EH (cell line): Measurements from ENCODE around the gene SLC7A7.
A peak's percentile ranks its signal among the peaks of the same experiment; 100 is the strongest.
"Not testable (repeated sequence)": the region's sequence is repeated elsewhere in the genome, so short reads cannot be mapped to it uniquely, and the experiment has no call there.

Source experiments
- DNase-seq: peaks from one replicate; pipeline ENCODE4 v3.0.0-alpha.2; 2015; ENCODE audit warnings: low read depth

Gene SLC7A7

DNA sequence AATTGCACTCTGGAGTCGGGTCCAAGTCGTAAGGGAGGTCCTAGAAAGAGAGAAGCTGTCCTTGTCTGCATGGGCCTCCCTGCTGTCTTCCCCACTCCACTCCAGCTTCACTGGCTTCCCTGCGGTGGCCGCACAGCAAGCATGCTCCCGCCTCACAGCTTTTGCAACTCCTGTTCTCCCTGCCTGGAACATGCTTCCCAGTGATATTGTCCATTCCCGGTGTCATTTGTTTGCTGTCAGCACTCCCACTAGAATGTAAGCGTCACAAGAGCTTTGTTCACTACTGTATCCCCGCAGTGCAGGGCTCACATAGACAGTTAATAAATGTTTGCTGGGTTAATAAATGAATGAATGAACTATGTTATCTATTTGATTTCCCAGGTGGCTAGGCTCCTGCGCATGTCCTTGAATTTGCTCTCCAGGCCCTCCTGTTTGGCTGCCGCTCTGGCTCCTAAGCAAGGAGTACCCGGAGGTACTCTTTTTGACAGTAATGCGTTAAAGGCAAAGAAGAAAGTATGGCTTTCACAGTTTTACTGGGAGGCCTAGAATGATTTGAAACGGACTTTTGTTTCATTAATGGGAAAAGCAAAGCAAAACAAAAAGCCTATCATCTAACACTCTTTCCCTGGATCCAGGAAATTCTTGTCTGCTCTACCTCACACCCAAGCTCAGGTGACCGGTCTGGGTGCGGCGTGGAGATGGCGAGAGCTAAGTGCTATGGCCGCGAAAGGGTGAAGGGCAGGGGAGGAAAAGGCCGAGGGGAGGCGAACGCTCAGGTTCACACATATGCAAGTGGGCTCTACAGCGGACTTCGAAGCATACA, 6.2 kb upstream of the SLC7A7 start:
- DNase-seq: no peak

DNA sequence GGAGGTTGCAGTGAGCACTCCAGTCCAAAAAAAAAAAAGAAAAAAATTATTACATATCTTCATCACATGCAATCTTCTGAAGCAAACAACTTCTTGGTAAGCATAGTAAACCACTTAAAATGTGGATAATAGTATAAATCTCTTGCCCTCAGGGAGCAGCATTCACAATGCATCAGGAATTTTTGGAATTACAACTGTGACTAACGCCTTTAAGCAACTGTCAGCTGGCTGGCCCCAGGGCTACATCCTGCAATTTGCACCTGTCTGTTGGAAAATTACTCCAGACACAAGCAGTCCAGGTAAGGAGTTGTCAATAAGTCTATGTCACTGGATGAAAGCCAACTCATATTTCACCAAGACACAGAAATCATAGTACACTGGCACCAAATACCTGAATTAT, 5.5 kb upstream of the SLC7A7 start:
- peak; percentile 66 for DNase-seq

DNA sequence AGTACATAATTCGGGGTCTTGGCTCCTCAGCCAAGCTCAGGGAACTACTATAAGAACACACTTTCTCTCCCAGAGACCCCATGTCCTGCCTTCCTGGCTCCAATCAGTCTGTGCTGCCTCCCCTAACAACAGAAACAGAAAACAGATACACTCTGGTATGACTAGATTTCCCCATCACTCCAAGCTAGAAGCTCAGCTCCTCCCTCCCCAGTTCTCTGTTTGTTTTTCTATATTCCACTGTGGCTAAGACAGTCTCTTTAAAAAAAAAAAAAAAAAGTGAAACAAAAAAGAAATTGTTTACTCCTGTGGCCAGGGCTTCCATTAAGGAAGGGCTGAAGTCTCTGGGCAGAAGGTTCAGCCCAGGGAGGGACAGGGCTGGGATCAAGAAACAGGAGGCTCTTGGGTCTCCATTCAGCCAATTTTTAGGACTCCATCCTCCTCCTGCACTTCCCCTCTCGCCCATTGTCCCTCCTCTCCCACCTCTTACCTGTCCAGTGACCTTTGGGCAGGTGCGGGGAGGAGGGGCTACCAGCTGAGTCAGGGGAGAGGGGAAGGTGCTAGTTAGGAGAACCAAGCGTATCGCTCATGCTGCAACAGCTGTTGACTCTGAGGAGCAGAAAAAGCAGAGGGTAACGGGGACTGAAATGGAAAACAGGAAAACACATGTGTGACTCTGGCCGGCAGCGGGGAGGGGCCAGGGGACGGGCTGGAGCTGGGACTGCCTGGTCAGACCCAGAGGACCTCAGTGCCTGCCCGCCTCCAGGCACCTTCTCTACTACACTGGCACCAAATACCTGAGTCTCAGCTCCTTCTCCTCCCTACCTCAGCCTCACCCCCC, 4.1 kb upstream of the SLC7A7 start:
- DNase-seq: peak; percentile 78

DNA sequence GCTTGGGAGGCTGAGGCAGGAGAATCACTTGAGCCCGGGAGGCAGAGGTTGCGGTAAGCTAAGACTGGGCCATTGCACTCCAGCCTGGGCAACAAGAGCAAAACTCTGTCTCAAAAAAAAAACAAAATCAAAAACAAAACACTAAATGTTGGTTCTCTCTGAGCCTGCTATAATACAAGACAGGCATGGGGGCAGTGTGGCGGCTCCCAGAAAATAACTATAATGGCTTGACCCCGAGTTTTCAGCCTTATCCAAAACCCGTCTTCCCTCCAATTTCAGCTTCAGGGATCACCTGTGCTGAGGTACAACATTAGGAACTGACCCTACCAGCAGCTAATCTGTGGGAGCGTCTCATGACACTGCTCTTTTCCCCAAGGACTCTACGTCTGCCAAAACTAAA, 862 bp downstream of the SLC7A7 start:
- no peak for DNase-seq

DNA sequence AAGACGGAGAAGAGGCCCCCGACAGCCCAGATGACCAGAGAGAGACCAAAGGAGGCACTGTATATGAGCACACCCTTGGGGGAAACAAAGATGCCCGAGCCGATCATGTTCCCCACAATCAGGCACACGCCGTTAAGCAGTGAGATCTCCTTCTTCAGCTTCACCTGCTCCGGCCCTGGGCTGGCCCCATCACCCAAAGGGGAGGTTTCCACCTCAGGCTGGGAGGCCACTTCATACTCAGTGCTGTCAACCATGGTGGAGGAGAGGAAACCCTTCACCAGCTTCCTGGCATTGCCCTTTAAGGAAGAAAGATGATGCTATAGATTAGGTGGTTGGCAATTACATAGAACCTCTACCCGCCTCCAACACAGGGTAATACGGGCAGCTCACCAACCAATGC, 2.1 kb downstream of the SLC7A7 start:
- no peak for DNase-seq

DNA sequence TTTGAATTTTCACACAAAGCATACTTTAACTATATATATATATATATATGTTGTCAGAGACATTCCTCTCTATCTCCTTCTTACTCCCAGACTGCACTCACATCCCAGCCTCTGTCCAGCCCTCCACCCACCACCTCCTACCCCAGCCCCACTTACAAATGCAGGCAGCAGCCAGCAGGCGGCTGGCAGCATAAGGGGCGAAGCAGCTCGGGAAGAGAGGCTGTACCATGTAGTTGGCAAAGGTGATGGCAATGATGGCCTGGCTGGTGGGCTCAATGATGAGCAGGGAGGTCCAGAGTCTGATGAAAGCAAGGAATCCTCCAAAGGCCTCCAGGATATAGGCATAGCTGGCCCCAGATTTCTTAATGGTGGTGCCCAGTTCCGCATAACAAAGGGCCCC, 2.5 kb downstream of the SLC7A7 start:
- DNase-seq: no peak

DNA sequence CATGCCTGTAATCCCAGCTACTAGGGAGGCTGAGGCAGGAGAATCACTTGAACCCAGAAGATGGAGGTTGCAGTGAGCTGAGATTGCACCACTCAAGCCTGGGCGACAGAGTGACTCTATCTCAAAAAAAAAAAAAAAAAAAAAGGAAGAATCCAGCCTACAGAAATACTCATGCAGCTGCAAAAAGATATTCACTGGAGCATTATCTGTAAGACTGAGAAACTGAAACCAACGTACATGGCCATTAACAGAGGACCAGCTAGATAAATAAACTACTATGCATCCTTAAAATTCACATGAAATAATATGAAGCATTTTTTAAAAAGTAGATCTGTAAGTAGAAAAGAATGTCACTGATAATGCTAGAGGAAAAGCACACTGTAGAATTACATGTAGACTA, 3.5 kb downstream of the SLC7A7 start:
- DNase-seq: peak; percentile 10

DNA sequence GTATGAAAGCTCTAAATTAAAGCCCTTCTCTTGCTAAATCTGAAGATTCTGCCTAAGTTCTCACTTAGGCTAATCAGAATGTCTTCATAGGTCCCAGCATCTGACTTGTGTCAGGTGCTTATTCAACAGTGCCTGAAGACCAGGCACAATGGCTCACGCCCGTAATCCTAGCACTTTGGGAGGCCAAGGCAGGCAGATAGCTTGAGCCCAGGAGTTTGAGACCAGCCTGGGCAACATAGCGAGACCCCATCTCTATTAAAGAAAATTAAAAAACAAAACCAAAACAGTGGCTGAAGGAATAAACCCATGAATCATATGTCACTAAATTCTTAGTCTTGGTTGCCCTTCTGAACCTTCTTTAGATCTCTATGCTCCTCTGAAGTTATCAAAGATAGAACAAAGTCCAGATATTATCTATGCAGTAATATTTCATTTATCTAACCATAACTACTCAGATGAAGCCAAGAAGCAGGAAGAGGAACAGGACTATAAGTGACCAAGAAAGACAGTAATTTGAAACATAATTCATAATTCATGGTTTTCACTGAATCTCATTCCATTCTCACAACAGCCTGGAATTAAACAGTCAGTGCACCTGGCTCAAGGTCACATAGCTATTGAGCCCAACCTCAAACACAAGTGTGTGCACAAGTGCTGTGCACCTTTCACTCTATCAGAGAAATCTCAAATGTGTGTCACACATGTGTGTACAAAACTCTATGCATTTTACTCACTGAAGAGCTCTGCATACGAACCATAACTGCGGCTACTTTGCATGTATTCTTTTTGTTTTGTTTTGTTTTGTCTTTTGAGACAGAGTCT, 6.6 kb downstream of the SLC7A7 start:
- DNase-seq: no peak

DNA sequence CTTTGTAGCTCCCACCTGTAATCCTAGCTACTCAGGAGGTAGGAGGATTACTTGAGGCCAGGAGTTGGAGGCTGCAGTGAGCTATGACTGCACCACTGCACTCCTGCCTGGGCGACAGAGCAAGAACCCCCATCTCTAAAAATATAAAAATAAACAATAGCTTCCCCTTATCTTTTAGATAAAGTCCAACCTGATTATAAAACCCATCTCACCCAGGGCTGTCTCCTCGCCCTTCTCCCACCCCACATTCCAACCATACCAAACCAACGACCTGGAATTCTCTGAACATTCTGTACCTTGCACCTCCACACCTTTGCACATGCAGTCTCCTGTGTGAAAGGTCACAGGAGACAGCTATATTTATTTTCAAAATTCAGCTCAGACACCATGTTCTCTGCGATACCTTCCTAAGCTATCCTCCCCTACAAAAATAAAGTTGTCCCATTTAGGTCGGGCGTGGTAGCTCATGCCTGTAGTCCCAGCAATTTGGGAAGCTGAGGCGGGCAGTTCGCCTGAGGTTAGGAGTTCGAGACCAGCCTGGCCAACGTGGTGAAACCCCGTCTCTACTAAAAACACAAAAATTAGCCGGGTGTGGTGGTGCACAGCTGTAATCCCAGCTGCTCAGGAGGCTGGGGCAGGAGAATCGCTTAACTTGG, 7.7 kb downstream of the SLC7A7 start:
- no peak for DNase-seq

DNA sequence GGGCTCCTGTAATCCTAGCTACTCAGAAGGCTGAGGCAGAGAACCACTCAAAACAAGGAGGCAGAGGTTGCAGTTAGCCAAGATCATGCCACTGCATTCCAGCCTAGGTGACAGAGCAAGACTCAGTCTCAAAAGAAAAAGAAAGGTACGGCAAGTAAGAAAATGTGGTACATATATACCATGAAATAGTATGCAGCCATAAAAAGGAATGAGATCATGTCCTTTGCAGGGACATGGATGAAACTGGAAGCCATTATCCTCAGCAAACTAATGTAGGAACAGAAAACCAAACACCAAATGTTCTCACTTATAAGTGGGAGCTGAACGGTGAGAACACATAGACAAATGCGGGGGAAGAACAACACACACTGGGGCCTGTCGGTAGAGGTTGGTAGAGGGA, 10.0 kb downstream of the SLC7A7 start:
- DNase-seq: not testable (repeated sequence)

DNA sequence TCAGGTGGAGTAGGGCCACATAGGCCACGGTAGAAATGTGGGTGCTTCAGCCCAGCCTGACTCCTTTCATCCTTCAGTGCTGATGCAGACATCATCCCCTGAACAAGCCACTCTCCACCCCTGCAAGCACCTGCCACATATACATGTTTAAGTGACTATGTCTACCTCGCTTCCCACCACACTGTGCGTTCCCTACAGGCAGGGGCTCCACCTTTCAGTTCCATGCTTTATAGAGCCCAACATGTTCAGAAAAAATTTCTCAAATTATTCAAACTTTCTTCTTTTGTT, 11.6 kb downstream of the SLC7A7 start:
- DNase-seq: no peak

DNA sequence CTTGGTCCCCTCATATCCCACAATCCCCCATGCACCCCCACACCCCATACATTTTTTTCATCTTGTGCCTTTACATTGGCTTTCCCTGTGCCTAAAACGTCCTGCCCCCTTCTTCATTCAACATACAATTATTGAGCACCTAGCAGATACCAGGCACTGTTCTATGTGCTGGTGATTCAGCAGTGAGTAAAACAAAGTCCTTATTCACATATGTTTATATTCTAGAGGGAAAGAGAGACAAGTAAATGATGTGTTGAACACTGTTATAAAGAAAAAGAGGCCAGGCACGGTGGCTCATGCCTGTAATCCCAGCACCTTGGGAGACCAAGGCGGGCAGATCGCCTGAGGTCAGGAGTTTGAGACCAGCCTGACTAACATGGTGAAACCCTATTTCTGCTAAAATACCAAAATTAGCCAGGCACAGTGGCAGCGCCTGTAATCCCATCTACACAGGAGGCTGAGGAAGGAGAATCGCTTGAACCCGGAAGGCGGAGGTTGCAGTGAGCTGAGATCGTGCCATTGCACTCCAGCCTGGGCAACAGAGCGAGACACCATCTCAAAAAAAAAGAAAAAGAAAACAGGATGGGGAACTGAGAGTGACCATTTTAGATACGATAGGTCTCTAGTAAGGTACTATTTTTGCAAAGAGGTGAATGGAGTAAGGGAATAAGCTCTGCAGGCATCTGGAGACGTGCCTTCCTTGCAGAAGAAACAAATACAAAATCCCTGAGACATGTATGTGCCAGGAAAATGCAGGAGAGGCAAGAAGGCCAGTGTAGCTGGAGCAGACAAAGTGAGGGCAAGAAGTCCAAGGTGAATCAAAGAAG, 12.2 kb downstream of the SLC7A7 start:
- DNase-seq: no peak

DNA sequence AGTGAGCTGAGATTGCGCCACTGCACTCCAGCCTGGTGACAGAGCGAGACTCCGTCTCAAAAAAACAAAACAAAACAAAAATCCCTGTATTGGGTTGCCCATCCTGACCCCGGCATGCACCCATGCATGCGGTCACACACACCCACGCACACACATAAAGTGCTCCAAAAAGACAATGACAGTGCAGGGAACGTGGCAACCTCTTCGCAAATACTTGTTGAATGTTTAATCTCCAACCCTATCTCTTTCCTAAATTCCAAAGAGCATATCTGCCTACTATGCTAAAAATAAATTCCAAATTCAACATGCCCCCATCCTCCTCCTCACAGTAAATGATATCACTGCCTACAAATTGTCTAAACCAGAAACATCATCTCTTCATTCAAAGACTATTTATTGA, 13.5 kb downstream of the SLC7A7 start:
- DNase-seq: no peak

DNA sequence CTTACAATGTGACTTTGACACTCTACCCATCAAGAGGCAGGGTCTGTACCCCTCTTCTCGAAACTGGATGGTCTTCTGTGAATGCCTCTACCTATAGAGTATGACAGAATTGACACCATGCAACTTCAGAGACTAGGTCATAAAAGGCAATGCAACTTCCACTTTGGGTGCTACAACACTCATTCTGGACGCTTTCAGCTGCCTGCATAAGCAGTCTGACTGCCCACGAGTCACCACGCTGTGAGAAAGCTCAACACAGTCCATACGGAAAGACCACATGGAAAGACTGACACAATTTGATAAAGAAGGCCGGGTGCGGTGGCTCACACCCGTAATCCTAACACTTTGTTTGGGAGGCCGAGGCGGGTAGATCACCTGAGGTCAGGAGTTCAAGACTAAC, 14.9 kb downstream of the SLC7A7 start:
- no peak for DNase-seq

DNA sequence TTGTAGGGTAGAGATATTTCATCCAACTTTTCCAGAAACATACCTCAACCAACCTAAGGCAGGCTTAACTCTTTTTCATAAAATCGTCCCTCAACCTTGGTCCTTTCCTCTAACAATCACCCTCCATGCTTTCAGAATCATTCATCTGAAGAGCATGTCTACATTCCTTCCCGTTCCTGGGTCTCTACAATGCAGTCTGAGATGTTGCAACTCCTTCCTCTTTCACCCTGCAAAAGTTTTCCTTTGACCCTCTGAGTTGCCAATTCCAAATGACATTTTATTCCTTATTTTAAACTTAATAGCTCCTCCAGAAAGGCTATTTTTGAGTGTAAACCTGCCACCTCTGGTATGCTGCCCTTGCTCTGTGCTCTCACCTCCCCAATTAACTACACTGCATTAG, 16.7 kb downstream of the SLC7A7 start:
- no peak for DNase-seq

DNA sequence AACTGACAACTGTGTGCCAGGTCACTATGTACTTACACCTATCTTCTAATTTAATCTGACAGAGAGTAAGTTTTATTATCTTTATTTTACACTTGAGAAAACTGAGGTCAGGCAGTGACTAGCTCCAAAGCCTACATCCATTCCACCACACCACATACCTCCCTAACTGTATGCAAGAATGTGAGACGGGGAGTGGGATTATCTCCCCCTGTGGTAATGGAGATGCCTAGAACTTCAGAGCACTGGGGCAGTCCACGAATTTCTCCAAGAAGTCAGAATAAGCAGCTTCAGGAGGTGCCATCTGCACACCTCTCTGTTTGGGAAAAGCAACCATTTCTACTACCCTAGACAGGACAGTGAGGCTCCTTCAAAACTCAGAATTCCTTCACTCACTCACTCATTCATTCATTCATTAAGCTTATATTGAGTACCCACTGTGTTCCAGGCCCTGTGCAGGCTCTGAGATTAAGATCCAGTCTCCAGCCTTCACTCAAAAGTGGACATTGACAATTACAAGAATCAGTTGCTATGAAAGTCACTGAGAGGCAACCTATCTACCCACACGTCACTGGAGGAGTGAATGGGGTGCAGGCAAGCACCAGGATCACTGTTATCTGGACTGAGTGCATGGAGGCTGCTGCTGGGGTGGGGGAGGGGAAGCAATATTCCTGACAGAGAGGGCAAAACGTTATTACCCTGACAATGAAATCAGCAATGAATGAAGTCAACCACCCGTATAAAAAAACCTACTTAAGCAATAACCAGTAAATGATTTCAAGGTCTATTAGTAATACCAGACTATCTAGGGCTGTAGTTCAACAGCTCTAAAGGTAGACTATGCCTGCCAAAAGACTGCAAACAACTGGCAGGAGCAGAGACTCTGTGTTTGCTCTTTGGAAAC, 18.0 kb downstream of the SLC7A7 start:
- no peak for DNase-seq

DNA sequence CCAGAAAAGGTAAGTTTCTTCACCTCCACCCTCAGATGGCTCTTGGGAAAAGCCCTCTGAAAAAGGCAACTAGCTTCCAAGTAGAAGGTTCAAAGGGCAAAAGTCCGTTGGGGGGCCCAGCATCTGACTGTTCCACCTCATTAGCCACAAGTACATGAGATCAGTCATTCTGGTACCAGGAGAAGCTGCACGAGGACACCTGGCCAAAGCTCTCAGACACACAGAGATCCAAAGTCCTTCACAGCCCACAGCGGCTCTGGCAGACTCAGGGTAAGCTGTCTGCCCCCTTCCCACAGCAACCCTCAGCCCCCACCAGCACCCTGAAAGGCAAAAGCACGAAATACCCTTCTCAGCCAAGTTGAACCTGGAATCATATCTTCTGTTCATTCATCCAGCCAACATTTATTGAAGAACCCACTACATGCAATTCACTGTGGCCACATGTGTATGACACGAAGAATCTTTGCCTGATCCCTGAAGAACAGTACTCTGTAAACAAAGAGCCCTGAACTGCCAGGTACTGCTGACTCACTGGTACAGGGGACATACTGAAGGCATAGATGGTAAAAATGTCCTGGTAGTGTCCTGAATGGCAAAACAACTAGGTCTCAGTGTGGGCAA, 19.0 kb downstream of the SLC7A7 start:
- no peak for DNase-seq

DNA sequence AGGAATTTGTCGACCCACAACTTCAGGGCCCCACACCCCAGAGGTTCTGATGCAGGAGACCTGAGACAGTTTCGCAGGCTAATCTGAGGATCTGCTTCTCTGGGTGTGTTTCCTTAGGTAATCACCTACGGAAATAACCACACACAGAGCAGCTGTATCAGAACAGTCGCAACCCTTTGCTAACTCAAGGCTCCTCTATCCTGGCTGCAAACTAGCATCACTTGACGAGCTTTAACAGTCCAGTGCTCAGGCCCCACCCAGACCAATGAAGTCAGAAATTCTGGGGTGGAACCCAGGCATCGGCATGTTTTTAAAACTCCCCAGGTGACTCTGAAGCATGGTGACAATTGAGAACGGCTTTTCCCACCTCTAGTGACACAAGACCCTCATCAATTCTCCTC, 20.7 kb downstream of the SLC7A7 start:
- DNase-seq: no peak

DNA sequence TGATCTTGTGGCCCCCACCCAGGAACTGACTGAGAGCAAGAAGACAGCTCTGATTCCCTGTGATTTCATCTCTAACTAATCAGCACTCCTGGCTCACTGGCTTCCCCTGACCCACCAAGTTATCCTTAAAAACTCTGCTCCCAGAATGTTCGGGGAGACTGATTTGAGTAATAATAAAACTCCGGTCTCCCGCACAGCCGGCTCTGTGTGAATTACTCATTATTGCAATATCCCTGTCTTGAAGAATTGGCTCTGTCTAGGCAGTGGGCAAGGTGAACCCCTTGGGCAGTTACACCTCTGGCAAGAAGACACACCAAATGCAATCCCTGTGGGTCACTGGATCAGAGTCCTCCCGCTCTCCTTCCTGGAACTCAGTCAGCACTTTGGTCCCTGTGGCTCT, 21.3 kb downstream of the SLC7A7 start:
- DNase-seq: no peak

DNA sequence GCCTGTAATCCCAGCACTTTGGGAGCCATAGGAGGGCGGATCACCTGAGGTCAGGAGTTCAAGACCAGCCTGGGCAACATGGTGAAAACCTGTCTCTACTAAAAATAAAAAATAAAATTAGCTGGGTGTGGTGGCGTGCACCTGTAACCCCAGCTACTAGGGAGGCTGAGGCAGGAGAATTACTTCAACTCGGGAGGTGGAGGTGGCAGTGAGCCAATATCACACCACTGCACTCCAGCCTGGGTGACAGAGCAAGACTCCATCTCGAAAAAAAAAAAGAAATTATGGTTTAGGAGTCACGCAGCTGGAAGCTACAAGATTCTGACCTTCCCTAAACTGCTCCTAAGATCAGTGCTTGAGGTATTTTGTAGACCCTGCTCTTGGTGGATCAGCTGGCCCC, 21.7 kb downstream of the SLC7A7 start:
- DNase-seq: not testable (repeated sequence)
